WTC11 (cell line): ENCODE measurements around the gene LAD1. TPM values are rescaled to one million over a fixed set of nuclear protein-coding genes. Genes with fewer than 3 reads are reported as not detected.

ENCODE experiments used
- ATAC-seq: fragments of 200-7000 bp; cut with Tn5 transposase; 2 replicates; pipeline ENCODE4 v1.10.0; 2021; ENCODE audit warnings: mild to moderate bottlenecking, moderate library complexity
- CTCF ChIA-PET: fragments of 300-600 bp; sonication (Branson Sonifier 250); formaldehyde crosslinking; loops from one replicate; lab custom pipeline; 2021; ENCODE audit warnings: antibody characterized with exemption; lab: Charles Lee
- POLR2A ChIA-PET: fragments of 350-600 bp; sonication (Branson Sonifier 250); formaldehyde crosslinking; loops from one replicate; lab custom pipeline; 2021; ENCODE audit warnings: antibody characterized with exemption; lab: Charles Lee
- DNase-seq: peaks from one replicate; pipeline ENCODE4 v3.0.0; 2021; ENCODE audit warnings: low spot score
- H3K27ac Mint-ChIP-seq: 2 replicates; pipeline ENCODE4 v1.8.0; 2021; ENCODE audit warnings: mixed read lengths
- H3K27me3 Mint-ChIP-seq: 2 replicates; pipeline ENCODE4 v1.8.0; 2021; ENCODE audit warnings: low read depth, mild to moderate bottlenecking, moderate library complexity, mixed read lengths
- H3K36me3 Mint-ChIP-seq: 2 replicates; pipeline ENCODE4 v1.8.0; 2021; ENCODE audit warnings: mixed read lengths
- H3K4me1 Mint-ChIP-seq: 2 replicates; pipeline ENCODE4 v1.8.0; 2022; ENCODE audit warnings: mixed read lengths
- H3K4me3 Mint-ChIP-seq: 2 replicates; pipeline ENCODE4 v1.8.0; 2021; ENCODE audit warnings: mild to moderate bottlenecking, moderate library complexity, mixed read lengths
- H3K9me3 Mint-ChIP-seq: 2 replicates; pipeline ENCODE4 v1.8.0; 2021; ENCODE audit warnings: mixed read lengths
- E2F5 ChIP-seq: sonication (generic); formaldehyde crosslinking; IDR thresholded peaks from 2 replicates; pipeline ENCODE4 v1.8.1; 2022; ENCODE audit warnings: mild to moderate bottlenecking, moderate library complexity, missing genetic modification reagents
- ELF4 ChIP-seq: sonication (generic); formaldehyde crosslinking; IDR thresholded peaks from 2 replicates; pipeline ENCODE4 v1.8.1; 2022; ENCODE audit warnings: low read depth, mild to moderate bottlenecking, moderate library complexity, missing genetic modification reagents
- EMX1 ChIP-seq: fragments of 250-450 bp; sonication (Bioruptor Pico); IDR thresholded peaks from 2 replicates; pipeline ENCODE4 v1.8.0; 2021; ENCODE audit warnings: mild to moderate bottlenecking
- ESRRA ChIP-seq: sonication (generic); formaldehyde crosslinking; IDR thresholded peaks from 2 replicates; pipeline ENCODE4 v1.8.1; 2022; ENCODE audit warnings: mild to moderate bottlenecking, missing genetic modification reagents, borderline replicate concordance
- ETV6 ChIP-seq: sonication (generic); formaldehyde crosslinking; IDR thresholded peaks from 2 replicates; pipeline ENCODE4 v1.8.1; 2022; ENCODE audit warnings: mild to moderate bottlenecking, missing genetic modification reagents
- FOXP1 ChIP-seq: sonication (generic); formaldehyde crosslinking; IDR thresholded peaks from 2 replicates; pipeline ENCODE4 v1.8.0; 2022; ENCODE audit warnings: missing genetic modification reagents, mild to moderate bottlenecking, moderate library complexity, borderline replicate concordance
- IRF1 ChIP-seq: sonication (generic); formaldehyde crosslinking; IDR thresholded peaks from 2 replicates; pipeline ENCODE4 v1.8.0; 2023; ENCODE audit warnings: missing genetic modification reagents
- JUN ChIP-seq: sonication (generic); formaldehyde crosslinking; IDR thresholded peaks from 2 replicates; pipeline ENCODE4 v1.8.0; 2023; ENCODE audit warnings: mild to moderate bottlenecking, missing genetic modification reagents
- NR2C2 ChIP-seq: sonication (generic); formaldehyde crosslinking; IDR thresholded peaks from 2 replicates; pipeline ENCODE4 v1.8.0; 2022; ENCODE audit warnings: mild to moderate bottlenecking, missing genetic modification reagents
- OVOL2 ChIP-seq: fragments of 250-450 bp; sonication (Bioruptor Pico); IDR thresholded peaks from 2 replicates; pipeline ENCODE4 v1.9.0; 2021; ENCODE audit warnings: mild to moderate bottlenecking, borderline replicate concordance
- SOX15 ChIP-seq: fragments of 250-450 bp; sonication (Bioruptor Pico); IDR thresholded peaks from 2 replicates; pipeline ENCODE4 v1.9.0; 2021; ENCODE audit warnings: mild to moderate bottlenecking
- ZNF121 ChIP-seq: sonication (generic); formaldehyde crosslinking; IDR thresholded peaks from 2 replicates; pipeline ENCODE4 v1.8.0; 2023; ENCODE audit warnings: missing genetic modification reagents
- ZNF138 ChIP-seq: sonication (generic); formaldehyde crosslinking; conservative IDR thresholded peaks from 2 replicates; pipeline ENCODE4 v1.8.1; 2022; ENCODE audit warnings: mild to moderate bottlenecking, moderate library complexity, missing genetic modification reagents
- ZNF671 ChIP-seq: fragments of 250-450 bp; sonication (Bioruptor Pico); IDR thresholded peaks from 2 replicates; pipeline ENCODE4 v1.8.0; 2021; ENCODE audit warnings: mild to moderate bottlenecking
- total RNA-seq: library from RNA; stranded (reverse); gene quantifications from 3 replicates; pipeline ENCODE4 v1.2.3, GENCODE V29; 2021
- TF ChIP-seq, protein P1 (sequence below): sonication (generic); formaldehyde crosslinking; IDR thresholded peaks from 2 replicates; pipeline ENCODE4 v1.8.1; 2022; ENCODE audit warnings: low read depth, mild to moderate bottlenecking, moderate library complexity, missing genetic modification reagents, borderline replicate concordance
- TF ChIP-seq, protein P2 (sequence below): sonication (generic); formaldehyde crosslinking; IDR thresholded peaks from 2 replicates; pipeline ENCODE4 v1.8.0; 2022; ENCODE audit warnings: mild to moderate bottlenecking, missing genetic modification reagents
- TF ChIP-seq, protein P3 (sequence below): sonication (generic); formaldehyde crosslinking; conservative IDR thresholded peaks from 2 replicates; pipeline ENCODE4 v1.8.1; 2023; ENCODE audit warnings: mild to moderate bottlenecking, low read depth, missing genetic modification reagents, moderate library complexity
- TF ChIP-seq, protein P4 (sequence below): sonication (generic); formaldehyde crosslinking; IDR thresholded peaks from 2 replicates; pipeline ENCODE4 v1.8.1; 2023; ENCODE audit warnings: mild to moderate bottlenecking, missing genetic modification reagents
- TF ChIP-seq, protein P5 (sequence below): fragments of 250-450 bp; sonication (Bioruptor Pico); IDR thresholded peaks from 2 replicates; pipeline ENCODE4 v2.1.2; 2022; ENCODE audit warnings: mild to moderate bottlenecking, moderate library complexity
- TF ChIP-seq, protein P6 (sequence below): sonication (generic); formaldehyde crosslinking; IDR thresholded peaks from 2 replicates; pipeline ENCODE4 v1.8.0; 2022; ENCODE audit warnings: missing genetic modification reagents

The LAD1 gene
- total RNA-seq, 1 experiment from 2014 or later: 14.9 TPM

GRCh38 chr1:201350884-201351283, 48.2 kb downstream of the LAD1 start:
- ATAC-seq (no peak), DNase-seq (peak; percentile 2)
- Mint-ChIP-seq H3K9me3 (no peaks in the 10 kb centered on the region), H3K4me1 (peaks cover 37% of the 10 kb centered on the region), H3K36me3 (no peaks in the 10 kb centered on the region), H3K27ac (no peak overlapping the region), H3K27me3 (no peaks in the 10 kb centered on the region; the same call in 1 of the 2 replicates), H3K4me3 (no peak overlapping the region)
- CTCF ChIA-PET: interaction anchor here (7.7 kb wide), 1 partner anchor 9 kb away, joined by 175 read pairs; no protein-coding TSS in a partner anchor
- POLR2A ChIA-PET: no interaction called here
- TF ChIP-seq JUN (CRISPR knock-in tag) (no peak), FOXP1 (CRISPR knock-in tag) (no peak), ESRRA (CRISPR knock-in tag) (no peak), ELF4 (CRISPR knock-in tag) (no peak), NR2C2 (no peak), E2F5 (CRISPR knock-in tag) (no peak), EMX1 (no peak), ETV6 (CRISPR knock-in tag) (no peak)
- TF ChIP-seq, protein P1, sequence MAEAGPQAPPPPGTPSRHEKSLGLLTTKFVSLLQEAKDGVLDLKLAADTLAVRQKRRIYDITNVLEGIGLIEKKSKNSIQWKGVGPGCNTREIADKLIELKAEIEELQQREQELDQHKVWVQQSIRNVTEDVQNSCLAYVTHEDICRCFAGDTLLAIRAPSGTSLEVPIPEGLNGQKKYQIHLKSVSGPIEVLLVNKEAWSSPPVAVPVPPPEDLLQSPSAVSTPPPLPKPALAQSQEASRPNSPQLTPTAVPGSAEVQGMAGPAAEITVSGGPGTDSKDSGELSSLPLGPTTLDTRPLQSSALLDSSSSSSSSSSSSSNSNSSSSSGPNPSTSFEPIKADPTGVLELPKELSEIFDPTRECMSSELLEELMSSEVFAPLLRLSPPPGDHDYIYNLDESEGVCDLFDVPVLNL (CRISPR knock-in tag): no peak
- TF ChIP-seq, protein P2, sequence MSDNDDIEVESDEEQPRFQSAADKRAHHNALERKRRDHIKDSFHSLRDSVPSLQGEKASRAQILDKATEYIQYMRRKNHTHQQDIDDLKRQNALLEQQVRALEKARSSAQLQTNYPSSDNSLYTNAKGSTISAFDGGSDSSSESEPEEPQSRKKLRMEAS: no peak

GRCh38 chr1:201350361-201350725, 48.8 kb downstream of the LAD1 start:
- TF ChIP-seq ZNF121 (CRISPR knock-in tag): no peak
- TF ChIP-seq, protein P3, sequence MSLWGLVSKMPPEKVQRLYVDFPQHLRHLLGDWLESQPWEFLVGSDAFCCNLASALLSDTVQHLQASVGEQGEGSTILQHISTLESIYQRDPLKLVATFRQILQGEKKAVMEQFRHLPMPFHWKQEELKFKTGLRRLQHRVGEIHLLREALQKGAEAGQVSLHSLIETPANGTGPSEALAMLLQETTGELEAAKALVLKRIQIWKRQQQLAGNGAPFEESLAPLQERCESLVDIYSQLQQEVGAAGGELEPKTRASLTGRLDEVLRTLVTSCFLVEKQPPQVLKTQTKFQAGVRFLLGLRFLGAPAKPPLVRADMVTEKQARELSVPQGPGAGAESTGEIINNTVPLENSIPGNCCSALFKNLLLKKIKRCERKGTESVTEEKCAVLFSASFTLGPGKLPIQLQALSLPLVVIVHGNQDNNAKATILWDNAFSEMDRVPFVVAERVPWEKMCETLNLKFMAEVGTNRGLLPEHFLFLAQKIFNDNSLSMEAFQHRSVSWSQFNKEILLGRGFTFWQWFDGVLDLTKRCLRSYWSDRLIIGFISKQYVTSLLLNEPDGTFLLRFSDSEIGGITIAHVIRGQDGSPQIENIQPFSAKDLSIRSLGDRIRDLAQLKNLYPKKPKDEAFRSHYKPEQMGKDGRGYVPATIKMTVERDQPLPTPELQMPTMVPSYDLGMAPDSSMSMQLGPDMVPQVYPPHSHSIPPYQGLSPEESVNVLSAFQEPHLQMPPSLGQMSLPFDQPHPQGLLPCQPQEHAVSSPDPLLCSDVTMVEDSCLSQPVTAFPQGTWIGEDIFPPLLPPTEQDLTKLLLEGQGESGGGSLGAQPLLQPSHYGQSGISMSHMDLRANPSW (CRISPR knock-in tag): no peak
- no peak for TF ChIP-seq SOX15
- no peak for TF ChIP-seq IRF1 (CRISPR knock-in tag)
- no peak for TF ChIP-seq OVOL2
- TF ChIP-seq, protein P4, sequence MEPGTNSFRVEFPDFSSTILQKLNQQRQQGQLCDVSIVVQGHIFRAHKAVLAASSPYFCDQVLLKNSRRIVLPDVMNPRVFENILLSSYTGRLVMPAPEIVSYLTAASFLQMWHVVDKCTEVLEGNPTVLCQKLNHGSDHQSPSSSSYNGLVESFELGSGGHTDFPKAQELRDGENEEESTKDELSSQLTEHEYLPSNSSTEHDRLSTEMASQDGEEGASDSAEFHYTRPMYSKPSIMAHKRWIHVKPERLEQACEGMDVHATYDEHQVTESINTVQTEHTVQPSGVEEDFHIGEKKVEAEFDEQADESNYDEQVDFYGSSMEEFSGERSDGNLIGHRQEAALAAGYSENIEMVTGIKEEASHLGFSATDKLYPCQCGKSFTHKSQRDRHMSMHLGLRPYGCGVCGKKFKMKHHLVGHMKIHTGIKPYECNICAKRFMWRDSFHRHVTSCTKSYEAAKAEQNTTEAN (CRISPR knock-in tag): no peak
- no peak for TF ChIP-seq E2F5 (CRISPR knock-in tag)
- TF ChIP-seq, protein P5, sequence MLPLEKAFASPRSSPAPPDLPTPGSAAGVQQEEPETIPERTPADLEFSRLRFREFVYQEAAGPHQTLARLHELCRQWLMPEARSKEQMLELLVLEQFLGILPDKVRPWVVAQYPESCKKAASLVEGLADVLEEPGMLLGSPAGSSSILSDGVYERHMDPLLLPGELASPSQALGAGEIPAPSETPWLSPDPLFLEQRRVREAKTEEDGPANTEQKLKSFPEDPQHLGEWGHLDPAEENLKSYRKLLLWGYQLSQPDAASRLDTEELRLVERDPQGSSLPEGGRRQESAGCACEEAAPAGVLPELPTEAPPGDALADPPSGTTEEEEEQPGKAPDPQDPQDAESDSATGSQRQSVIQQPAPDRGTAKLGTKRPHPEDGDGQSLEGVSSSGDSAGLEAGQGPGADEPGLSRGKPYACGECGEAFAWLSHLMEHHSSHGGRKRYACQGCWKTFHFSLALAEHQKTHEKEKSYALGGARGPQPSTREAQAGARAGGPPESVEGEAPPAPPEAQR (CRISPR knock-in tag): no peak
- TF ChIP-seq, protein P6, sequence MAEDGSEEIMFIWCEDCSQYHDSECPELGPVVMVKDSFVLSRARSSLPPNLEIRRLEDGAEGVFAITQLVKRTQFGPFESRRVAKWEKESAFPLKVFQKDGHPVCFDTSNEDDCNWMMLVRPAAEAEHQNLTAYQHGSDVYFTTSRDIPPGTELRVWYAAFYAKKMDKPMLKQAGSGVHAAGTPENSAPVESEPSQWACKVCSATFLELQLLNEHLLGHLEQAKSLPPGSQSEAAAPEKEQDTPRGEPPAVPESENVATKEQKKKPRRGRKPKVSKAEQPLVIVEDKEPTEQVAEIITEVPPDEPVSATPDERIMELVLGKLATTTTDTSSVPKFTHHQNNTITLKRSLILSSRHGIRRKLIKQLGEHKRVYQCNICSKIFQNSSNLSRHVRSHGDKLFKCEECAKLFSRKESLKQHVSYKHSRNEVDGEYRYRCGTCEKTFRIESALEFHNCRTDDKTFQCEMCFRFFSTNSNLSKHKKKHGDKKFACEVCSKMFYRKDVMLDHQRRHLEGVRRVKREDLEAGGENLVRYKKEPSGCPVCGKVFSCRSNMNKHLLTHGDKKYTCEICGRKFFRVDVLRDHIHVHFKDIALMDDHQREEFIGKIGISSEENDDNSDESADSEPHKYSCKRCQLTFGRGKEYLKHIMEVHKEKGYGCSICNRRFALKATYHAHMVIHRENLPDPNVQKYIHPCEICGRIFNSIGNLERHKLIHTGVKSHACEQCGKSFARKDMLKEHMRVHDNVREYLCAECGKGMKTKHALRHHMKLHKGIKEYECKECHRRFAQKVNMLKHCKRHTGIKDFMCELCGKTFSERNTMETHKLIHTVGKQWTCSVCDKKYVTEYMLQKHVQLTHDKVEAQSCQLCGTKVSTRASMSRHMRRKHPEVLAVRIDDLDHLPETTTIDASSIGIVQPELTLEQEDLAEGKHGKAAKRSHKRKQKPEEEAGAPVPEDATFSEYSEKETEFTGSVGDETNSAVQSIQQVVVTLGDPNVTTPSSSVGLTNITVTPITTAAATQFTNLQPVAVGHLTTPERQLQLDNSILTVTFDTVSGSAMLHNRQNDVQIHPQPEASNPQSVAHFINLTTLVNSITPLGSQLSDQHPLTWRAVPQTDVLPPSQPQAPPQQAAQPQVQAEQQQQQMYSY: no peak
- TF ChIP-seq ZNF671 (CRISPR knock-in tag): no peak
- no peak for TF ChIP-seq FOXP1 (CRISPR knock-in tag)
- no peak for TF ChIP-seq ZNF138 (CRISPR knock-in tag)
- no peak for ATAC-seq
- peak; percentile 4 for DNase-seq
- H3K27me3 Mint-ChIP-seq: no peaks in the 10 kb centered on the region; the same call in 1 of the 2 replicates
- no peak overlapping the region for H3K4me3 Mint-ChIP-seq
- CTCF ChIA-PET: interaction anchor here (0.7 to 7.7 kb wide), 5 partner anchors 10 to 91 kb away, joined by 3 to 175 read pairs (median 5); no protein-coding TSS in a partner anchor
- H3K36me3 Mint-ChIP-seq: no peaks in the 10 kb centered on the region
- H3K4me1 Mint-ChIP-seq: peaks cover 37% of the 10 kb centered on the region
- no peaks in the 10 kb centered on the region for H3K9me3 Mint-ChIP-seq
- no peak overlapping the region for H3K27ac Mint-ChIP-seq
- POLR2A ChIA-PET: no interaction called here
